CD8-positive, alpha-beta memory T cell (primary cell): Measurements from ENCODE around the gene ZNF513. TPM values are rescaled to one million over a fixed set of nuclear protein-coding genes. Genes with fewer than 3 reads are reported as not detected.

Source experiments
- polyA plus RNA-seq: library from polyadenylated mRNA; unstranded; fragments of 300-500 nt; fragmentation: Illumina TruSeq; gene quantifications from one replicate; pipeline ENCODE4 v1.2.3, GENCODE V29; 2021
- total RNA-seq, 2 experiments: library from RNA; stranded (reverse); gene quantifications; one replicate each; pipeline ENCODE4 v1.2.3, GENCODE V29; 2021

ZNF513 gene
- total and polyA plus RNA-seq, 3 experiments from 2014 or later = 4.7 to 9.9 (median 9.2) TPM

Other genes starting within 250 kb of the ZNF513 start
- gene PREB, start 246.1 kb downstream of the ZNF513 start, total RNA-seq = 10 to 100 TPM; 79.5 to 80.6 TPM
- gene PREB, start 246.1 kb downstream of the ZNF513 start, polyA plus RNA-seq = 68.6 TPM
- not detected for gene PRR30, start 241.3 kb downstream of the ZNF513 start, total RNA-seq
- not detected for gene PRR30, start 241.3 kb downstream of the ZNF513 start, polyA plus RNA-seq
- gene TCF23, start 231.7 kb downstream of the ZNF513 start, total RNA-seq = not detected
- not detected for gene TCF23, start 231.7 kb downstream of the ZNF513 start, polyA plus RNA-seq
- 100 to 1,000 TPM; 101 to 106 TPM for gene ATRAID, start 168.7 kb downstream of the ZNF513 start, total RNA-seq
- gene ATRAID, start 168.7 kb downstream of the ZNF513 start, polyA plus RNA-seq = 296 TPM
- 100 to 1,000 TPM; 109 to 110 TPM for gene SLC5A6, start 168.5 kb downstream of the ZNF513 start, total RNA-seq
- gene SLC5A6, start 168.5 kb downstream of the ZNF513 start, polyA plus RNA-seq = 21.0 TPM
- gene CAD, start 163.4 kb downstream of the ZNF513 start, total RNA-seq = 100 to 1,000 TPM; 147 to 154 TPM
- 27.0 TPM for gene CAD, start 163.4 kb downstream of the ZNF513 start, polyA plus RNA-seq
- gene SLC30A3, start 117.7 kb downstream of the ZNF513 start, total RNA-seq = under 1 TPM; 0.33 to 0.55 TPM
- not detected for gene SLC30A3, start 117.7 kb downstream of the ZNF513 start, polyA plus RNA-seq
- not detected for gene DNAJC5G, start 105.3 kb downstream of the ZNF513 start, total RNA-seq
- not detected for gene DNAJC5G, start 105.3 kb downstream of the ZNF513 start, polyA plus RNA-seq
- under 1 TPM; 0.22 TPM for gene TRIM54, start 98.3 kb downstream of the ZNF513 start, total RNA-seq
- gene TRIM54, start 98.3 kb downstream of the ZNF513 start, polyA plus RNA-seq = not detected
- 1 to 10 TPM; 1.7 to 2.6 TPM for gene UCN, start 72.3 kb downstream of the ZNF513 start, total RNA-seq
- gene UCN, start 72.3 kb downstream of the ZNF513 start, polyA plus RNA-seq = 0.71 TPM
- gene MPV17, start 57.6 kb downstream of the ZNF513 start, total RNA-seq = 10 to 100 TPM; 85.9 to 86.4 TPM
- gene MPV17, start 57.6 kb downstream of the ZNF513 start, polyA plus RNA-seq = 118 TPM
- 10 to 100 TPM; 76.7 to 81.7 TPM for gene GTF3C2, start 24.0 kb downstream of the ZNF513 start, total RNA-seq
- 43.5 TPM for gene GTF3C2, start 24.0 kb downstream of the ZNF513 start, polyA plus RNA-seq
- 10 to 100 TPM; 46.6 to 47.1 TPM for gene EIF2B4, start 10.4 kb downstream of the ZNF513 start, total RNA-seq
- 32.7 TPM for gene EIF2B4, start 10.4 kb downstream of the ZNF513 start, polyA plus RNA-seq
- 100 to 1,000 TPM; 122 to 130 TPM for gene SNX17, start 10.1 kb downstream of the ZNF513 start, total RNA-seq
- gene SNX17, start 10.1 kb downstream of the ZNF513 start, polyA plus RNA-seq = 211 TPM
- gene PPM1G, start 28.9 kb upstream of the ZNF513 start, total RNA-seq = 100 to 1,000 TPM; 189 to 191 TPM
- 104 TPM for gene PPM1G, start 28.9 kb upstream of the ZNF513 start, polyA plus RNA-seq
- 10 to 100 TPM; 77.2 to 81.0 TPM for gene NRBP1, start 47.9 kb upstream of the ZNF513 start, total RNA-seq
- 128 TPM for gene NRBP1, start 47.9 kb upstream of the ZNF513 start, polyA plus RNA-seq
- gene KRTCAP3, start 61.6 kb upstream of the ZNF513 start, total RNA-seq = 1 to 10 TPM; 4.0 to 5.4 TPM
- gene KRTCAP3, start 61.6 kb upstream of the ZNF513 start, polyA plus RNA-seq = 0.71 TPM
- gene IFT172, start 109.0 kb upstream of the ZNF513 start, total RNA-seq = 10 to 100 TPM; 12.0 to 13.8 TPM
- gene IFT172, start 109.0 kb upstream of the ZNF513 start, polyA plus RNA-seq = 5.3 TPM
- under 1 TPM in 1 of 2 experiments, not detected in 1; 0.15 TPM for gene FNDC4, start 114.5 kb upstream of the ZNF513 start, total RNA-seq
- gene FNDC4, start 114.5 kb upstream of the ZNF513 start, polyA plus RNA-seq = not detected
- gene GCKR, start 116.1 kb upstream of the ZNF513 start, total RNA-seq = not detected
- gene GCKR, start 116.1 kb upstream of the ZNF513 start, polyA plus RNA-seq = not detected
- 10 to 100 TPM; 20.6 to 21.8 TPM for gene ZNF512, start 202.3 kb upstream of the ZNF513 start, total RNA-seq
- gene ZNF512, start 202.3 kb upstream of the ZNF513 start, polyA plus RNA-seq = 39.1 TPM
- gene CCDC121, start 248.3 kb upstream of the ZNF513 start, total RNA-seq = under 1 TPM; 0.20 to 0.58 TPM
- gene CCDC121, start 248.3 kb upstream of the ZNF513 start, polyA plus RNA-seq = 0.62 TPM
- 10 to 100 TPM; 67.3 to 70.5 TPM for gene GPN1, start 248.3 kb upstream of the ZNF513 start, total RNA-seq
- gene GPN1, start 248.3 kb upstream of the ZNF513 start, polyA plus RNA-seq = 63.6 TPM